Measurements from ENCODE around the gene TANGO2. TPM values are rescaled to one million over a fixed set of nuclear protein-coding genes. Genes with fewer than 3 reads are reported as not detected.

TANGO2 gene
- total and polyA plus RNA-seq, 9 of the 15 experiments (the other 6 are each of a cell fraction or from before 2014, with no cell fraction given): 15.5 to 94.9 (median 70.1) TPM

DNA sequence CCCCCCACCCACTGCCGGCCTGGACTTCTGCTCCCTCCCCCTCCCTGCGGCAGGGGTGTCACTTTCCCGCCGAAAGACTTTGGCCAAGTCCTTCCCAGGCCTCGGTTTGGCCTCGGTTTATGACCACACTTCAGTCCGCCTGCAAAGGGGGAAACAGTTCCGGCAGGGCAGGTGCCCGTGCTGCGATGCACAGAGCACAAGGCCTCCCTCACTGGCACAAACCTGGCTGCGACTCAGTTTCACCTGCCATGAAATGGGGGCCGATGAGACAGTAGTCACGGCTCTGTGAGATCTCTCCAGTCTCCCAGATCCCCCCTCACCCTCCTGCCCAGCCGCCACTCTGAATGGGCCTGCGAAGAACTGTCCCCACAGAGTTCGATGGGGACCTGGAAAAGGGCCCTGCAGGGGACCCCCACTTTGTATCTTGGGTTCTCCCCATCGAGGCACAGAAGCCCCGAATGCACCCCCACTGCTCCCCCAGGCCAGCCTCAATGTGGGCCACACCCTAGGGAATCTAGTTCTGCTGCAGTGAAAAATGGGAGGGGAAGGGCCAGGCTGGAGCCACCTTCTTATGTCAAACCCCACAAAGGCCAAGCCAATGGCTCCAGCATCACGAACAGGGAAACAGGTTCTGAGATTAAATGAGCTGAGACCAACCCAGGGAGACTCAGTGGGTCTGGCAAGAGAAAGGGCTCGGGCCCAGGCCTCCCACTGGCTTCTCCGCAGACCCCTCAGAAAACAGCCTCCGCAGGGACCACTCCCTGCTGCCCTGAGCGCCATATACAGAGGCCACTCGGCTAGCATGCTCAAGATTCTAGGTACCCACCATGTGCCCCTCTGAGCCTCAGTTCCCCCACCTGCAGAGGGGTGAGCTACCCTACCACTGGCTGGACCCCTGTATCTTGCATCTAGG, 33.3 kb upstream of the TANGO2 start (continued):
- TF ChIP-seq ZNF224 (CRISPR knock-in tag; IDR thresholded peaks at IDR 0.05) (no peak), NFIC (IDR thresholded peaks at IDR 0.05) (no peak), ZNF124 (CRISPR knock-in tag; IDR thresholded peaks at IDR 0.05) (no peak), RBM15 (IDR thresholded peaks at IDR 0.05; ENCODE audit: insufficient read depth, low read length) (no peak), HDAC1 (IDR thresholded peaks at IDR 0.05) (no peak), RBFOX2 (IDR thresholded peaks at IDR 0.05; ENCODE audit: low read depth, low read length) (peak; percentile 7; the same call in 1 of the 2 replicates), WHSC1 (IDR thresholded peaks at IDR 0.05; ENCODE audit: low read length) (peak; percentile 97), ILK (tag; IDR thresholded peaks at IDR 0.05; ENCODE audit: borderline replicate concordance, low read depth) (no peak), RB1 (IDR thresholded peaks at IDR 0.05; ENCODE audit: low read depth) (peak; percentile 6; the same call in 1 of the 2 replicates), TAF15 (IDR thresholded peaks at IDR 0.05; ENCODE audit: low read depth, low read length) (no peak)
- TF ChIP-seq, protein P1, sequence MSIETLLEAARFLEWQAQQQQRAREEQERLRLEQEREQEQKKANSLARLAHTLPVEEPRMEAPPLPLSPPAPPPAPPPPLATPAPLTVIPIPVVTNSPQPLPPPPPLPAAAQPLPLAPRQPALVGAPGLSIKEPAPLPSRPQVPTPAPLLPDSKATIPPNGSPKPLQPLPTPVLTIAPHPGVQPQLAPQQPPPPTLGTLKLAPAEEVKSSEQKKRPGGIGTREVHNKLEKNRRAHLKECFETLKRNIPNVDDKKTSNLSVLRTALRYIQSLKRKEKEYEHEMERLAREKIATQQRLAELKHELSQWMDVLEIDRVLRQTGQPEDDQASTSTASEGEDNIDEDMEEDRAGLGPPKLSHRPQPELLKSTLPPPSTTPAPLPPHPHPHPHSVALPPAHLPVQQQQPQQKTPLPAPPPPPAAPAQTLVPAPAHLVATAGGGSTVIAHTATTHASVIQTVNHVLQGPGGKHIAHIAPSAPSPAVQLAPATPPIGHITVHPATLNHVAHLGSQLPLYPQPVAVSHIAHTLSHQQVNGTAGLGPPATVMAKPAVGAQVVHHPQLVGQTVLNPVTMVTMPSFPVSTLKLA (conservative IDR thresholded peaks at IDR 0.05): no peak
- TF ChIP-seq, protein P2, sequence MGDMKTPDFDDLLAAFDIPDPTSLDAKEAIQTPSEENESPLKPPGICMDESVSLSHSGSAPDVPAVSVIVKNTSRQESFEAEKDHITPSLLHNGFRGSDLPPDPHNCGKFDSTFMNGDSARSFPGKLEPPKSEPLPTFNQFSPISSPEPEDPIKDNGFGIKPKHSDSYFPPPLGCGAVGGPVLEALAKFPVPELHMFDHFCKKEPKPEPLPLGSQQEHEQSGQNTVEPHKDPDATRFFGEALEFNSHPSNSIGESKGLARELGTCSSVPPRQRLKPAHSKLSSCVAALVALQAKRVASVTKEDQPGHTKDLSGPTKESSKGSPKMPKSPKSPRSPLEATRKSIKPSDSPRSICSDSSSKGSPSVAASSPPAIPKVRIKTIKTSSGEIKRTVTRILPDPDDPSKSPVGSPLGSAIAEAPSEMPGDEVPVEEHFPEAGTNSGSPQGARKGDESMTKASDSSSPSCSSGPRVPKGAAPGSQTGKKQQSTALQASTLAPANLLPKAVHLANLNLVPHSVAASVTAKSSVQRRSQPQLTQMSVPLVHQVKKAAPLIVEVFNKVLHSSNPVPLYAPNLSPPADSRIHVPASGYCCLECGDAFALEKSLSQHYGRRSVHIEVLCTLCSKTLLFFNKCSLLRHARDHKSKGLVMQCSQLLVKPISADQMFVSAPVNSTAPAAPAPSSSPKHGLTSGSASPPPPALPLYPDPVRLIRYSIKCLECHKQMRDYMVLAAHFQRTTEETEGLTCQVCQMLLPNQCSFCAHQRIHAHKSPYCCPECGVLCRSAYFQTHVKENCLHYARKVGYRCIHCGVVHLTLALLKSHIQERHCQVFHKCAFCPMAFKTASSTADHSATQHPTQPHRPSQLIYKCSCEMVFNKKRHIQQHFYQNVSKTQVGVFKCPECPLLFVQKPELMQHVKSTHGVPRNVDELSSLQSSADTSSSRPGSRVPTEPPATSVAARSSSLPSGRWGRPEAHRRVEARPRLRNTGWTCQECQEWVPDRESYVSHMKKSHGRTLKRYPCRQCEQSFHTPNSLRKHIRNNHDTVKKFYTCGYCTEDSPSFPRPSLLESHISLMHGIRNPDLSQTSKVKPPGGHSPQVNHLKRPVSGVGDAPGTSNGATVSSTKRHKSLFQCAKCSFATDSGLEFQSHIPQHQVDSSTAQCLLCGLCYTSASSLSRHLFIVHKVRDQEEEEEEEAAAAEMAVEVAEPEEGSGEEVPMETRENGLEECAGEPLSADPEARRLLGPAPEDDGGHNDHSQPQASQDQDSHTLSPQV (IDR thresholded peaks at IDR 0.05): no peak
- TF ChIP-seq, protein P3, sequence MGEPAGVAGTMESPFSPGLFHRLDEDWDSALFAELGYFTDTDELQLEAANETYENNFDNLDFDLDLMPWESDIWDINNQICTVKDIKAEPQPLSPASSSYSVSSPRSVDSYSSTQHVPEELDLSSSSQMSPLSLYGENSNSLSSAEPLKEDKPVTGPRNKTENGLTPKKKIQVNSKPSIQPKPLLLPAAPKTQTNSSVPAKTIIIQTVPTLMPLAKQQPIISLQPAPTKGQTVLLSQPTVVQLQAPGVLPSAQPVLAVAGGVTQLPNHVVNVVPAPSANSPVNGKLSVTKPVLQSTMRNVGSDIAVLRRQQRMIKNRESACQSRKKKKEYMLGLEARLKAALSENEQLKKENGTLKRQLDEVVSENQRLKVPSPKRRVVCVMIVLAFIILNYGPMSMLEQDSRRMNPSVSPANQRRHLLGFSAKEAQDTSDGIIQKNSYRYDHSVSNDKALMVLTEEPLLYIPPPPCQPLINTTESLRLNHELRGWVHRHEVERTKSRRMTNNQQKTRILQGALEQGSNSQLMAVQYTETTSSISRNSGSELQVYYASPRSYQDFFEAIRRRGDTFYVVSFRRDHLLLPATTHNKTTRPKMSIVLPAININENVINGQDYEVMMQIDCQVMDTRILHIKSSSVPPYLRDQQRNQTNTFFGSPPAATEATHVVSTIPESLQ (CRISPR knock-in tag; IDR thresholded peaks at IDR 0.05): no peak
- TF ChIP-seq, protein P4, sequence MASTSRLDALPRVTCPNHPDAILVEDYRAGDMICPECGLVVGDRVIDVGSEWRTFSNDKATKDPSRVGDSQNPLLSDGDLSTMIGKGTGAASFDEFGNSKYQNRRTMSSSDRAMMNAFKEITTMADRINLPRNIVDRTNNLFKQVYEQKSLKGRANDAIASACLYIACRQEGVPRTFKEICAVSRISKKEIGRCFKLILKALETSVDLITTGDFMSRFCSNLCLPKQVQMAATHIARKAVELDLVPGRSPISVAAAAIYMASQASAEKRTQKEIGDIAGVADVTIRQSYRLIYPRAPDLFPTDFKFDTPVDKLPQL (IDR thresholded peaks at IDR 0.05; ENCODE audit: extremely low read depth, insufficient read length): no peak
- TF ChIP-seq, protein P5, sequence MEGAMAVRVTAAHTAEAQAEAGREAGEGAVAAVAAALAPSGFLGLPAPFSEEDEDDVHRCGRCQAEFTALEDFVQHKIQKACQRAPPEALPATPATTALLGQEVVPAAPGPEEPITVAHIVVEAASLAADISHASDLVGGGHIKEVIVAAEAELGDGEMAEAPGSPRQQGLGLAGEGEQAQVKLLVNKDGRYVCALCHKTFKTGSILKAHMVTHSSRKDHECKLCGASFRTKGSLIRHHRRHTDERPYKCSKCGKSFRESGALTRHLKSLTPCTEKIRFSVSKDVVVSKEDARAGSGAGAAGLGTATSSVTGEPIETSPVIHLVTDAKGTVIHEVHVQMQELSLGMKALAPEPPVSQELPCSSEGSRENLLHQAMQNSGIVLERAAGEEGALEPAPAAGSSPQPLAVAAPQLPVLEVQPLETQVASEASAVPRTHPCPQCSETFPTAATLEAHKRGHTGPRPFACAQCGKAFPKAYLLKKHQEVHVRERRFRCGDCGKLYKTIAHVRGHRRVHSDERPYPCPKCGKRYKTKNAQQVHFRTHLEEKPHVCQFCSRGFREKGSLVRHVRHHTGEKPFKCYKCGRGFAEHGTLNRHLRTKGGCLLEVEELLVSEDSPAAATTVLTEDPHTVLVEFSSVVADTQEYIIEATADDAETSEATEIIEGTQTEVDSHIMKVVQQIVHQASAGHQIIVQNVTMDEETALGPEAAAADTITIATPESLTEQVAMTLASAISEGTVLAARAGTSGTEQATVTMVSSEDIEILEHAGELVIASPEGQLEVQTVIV (CRISPR knock-in tag; IDR thresholded peaks at IDR 0.05; ENCODE audit: borderline replicate concordance): no peak

All from K562 (cell line).